Immature natural killer cell (primary cell): ENCODE data around the gene GNG11. TPM values are rescaled to one million over a fixed set of nuclear protein-coding genes. Genes with fewer than 3 reads are reported as not detected.

Experiments
- DNase-seq, 3 donors: peaks; one replicate each; pipeline ENCODE4 v3.0.0; 2022; ENCODE audit warnings: mixed read lengths in 1 of 3
- H3K27ac Mint-ChIP-seq, 6 donors: one replicate each; pipeline ENCODE4 v1.8.0; 2020; ENCODE audit warnings: mixed read lengths in 6 of 6, mild to moderate bottlenecking in 5 of 6, inconsistent platforms in 4 of 6, moderate library complexity in 3 of 6
- H3K27me3 Mint-ChIP-seq, 3 donors: one replicate each; pipeline ENCODE4 v1.8.0; 2020 to 2021; ENCODE audit warnings: low read depth in 3 of 3, mild to moderate bottlenecking in 3 of 3, mixed read lengths in 3 of 3, moderate library complexity in 3 of 3, inconsistent platforms in 1 of 3
- H3K36me3 Mint-ChIP-seq, 3 donors: one replicate each; pipeline ENCODE4 v1.8.0; 2020; ENCODE audit warnings: mixed read lengths in 3 of 3, inconsistent platforms in 2 of 3, mild to moderate bottlenecking in 2 of 3
- H3K4me1 Mint-ChIP-seq, 2 donors: one replicate each; pipeline ENCODE4 v1.8.0; 2020; ENCODE audit warnings: inconsistent platforms in 2 of 2, mild to moderate bottlenecking in 2 of 2, mixed read lengths in 2 of 2, moderate library complexity in 1 of 2
- H3K4me3 Mint-ChIP-seq, 5 donors: one replicate each; pipeline ENCODE4 v1.8.0; 2020; ENCODE audit warnings: mild to moderate bottlenecking in 5 of 5, mixed read lengths in 5 of 5, inconsistent platforms in 3 of 5, moderate library complexity in 3 of 5
- H3K9me3 Mint-ChIP-seq, 6 donors: one replicate each; pipeline ENCODE4 v1.8.0; 2020; ENCODE audit warnings: mild to moderate bottlenecking in 6 of 6, mixed read lengths in 6 of 6, inconsistent platforms in 4 of 6, moderate library complexity in 3 of 6
- polyA plus RNA-seq, 3 donors: library from polyadenylated mRNA; unstranded; fragments of 300-500 nt; fragmentation: Illumina TruSeq; gene quantifications; one replicate each; pipeline ENCODE4 v1.2.3, GENCODE V29; 2021

GNG11 gene
- polyA plus RNA-seq, 3 donors from 2014 or later = 1.1 to 8.5 (median 1.5) TPM

- no peak overlapping the region for H3K4me3 Mint-ChIP-seq
- peaks cover 0 to 2% (median 0%) of the 10 kb centered on the region in 3 donors for H3K27me3 Mint-ChIP-seq
- H3K27ac Mint-ChIP-seq = no peak overlapping the region
- no peaks in the 10 kb centered on the region for H3K9me3 Mint-ChIP-seq
- peaks cover 0 to 16% (median 13%) of the 10 kb centered on the region in 3 donors for H3K36me3 Mint-ChIP-seq
- H3K4me1 Mint-ChIP-seq = no peaks in the 10 kb centered on the region
- DNase-seq = no peak
These were observed 51.6 kb downstream of the GNG11 start for GRCh38 chr7:93973134-93973533.

DNA sequence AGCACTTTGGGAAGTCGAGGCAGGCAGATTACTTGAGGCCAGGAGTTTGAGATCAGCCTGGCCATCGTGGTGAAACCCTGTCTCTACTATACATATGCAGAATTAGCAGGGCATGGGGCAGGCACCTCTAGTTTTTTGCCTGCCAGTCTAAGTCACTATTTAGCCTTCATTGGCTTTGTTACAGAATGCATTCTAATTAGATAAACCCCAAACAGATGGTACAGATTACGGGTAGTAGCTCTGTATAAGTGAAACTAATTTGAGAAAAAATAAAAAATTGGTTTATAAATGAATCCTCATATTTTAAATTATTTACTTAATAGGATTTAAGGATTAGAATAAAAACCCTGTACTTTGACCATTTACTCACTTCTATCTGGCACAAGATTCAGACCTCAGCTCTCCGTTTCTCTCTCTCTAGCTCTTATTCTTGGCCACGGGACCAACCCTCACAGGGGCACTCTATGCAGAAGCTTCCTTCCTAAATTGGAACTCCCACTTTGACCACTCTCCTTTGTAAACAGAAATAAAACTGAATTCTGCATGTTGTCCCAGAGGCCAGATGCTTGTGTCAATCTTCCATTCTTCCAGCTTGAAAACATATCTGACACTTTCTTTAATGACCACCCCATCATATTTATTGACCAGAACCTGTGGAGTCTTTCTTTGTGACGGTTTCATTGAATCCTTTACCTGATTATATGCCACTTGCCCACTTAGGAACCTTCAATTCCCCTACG is 55.8 kb downstream of the GNG11 start:
- Mint-ChIP-seq H3K4me3 (peak overlapping the region in 1 of 5 donors; percentile 2), H3K27me3 (peaks cover 0 to 4% (median 2%) of the 10 kb centered on the region in 3 donors), H3K4me1 (no peaks in the 10 kb centered on the region), H3K27ac (no peak overlapping the region), H3K36me3 (peaks cover 0 to 20% (median 13%) of the 10 kb centered on the region in 3 donors), H3K9me3 (no peaks in the 10 kb centered on the region)
- no peak for DNase-seq

Other genes with a start within 250 kb of the GNG11 start
- not detected for gene TFPI2, start 31.0 kb upstream of the GNG11 start, polyA plus RNA-seq
- gene GNGT1, start 15.2 kb upstream of the GNG11 start, polyA plus RNA-seq = not detected
- gene BET1, start 82.6 kb downstream of the GNG11 start, polyA plus RNA-seq = 10 to 100 TPM; 11.2 to 16.8 (median 12.2) TPM